ENCODE data around the gene CEBPZOS.

Gene CEBPZOS

DNA sequence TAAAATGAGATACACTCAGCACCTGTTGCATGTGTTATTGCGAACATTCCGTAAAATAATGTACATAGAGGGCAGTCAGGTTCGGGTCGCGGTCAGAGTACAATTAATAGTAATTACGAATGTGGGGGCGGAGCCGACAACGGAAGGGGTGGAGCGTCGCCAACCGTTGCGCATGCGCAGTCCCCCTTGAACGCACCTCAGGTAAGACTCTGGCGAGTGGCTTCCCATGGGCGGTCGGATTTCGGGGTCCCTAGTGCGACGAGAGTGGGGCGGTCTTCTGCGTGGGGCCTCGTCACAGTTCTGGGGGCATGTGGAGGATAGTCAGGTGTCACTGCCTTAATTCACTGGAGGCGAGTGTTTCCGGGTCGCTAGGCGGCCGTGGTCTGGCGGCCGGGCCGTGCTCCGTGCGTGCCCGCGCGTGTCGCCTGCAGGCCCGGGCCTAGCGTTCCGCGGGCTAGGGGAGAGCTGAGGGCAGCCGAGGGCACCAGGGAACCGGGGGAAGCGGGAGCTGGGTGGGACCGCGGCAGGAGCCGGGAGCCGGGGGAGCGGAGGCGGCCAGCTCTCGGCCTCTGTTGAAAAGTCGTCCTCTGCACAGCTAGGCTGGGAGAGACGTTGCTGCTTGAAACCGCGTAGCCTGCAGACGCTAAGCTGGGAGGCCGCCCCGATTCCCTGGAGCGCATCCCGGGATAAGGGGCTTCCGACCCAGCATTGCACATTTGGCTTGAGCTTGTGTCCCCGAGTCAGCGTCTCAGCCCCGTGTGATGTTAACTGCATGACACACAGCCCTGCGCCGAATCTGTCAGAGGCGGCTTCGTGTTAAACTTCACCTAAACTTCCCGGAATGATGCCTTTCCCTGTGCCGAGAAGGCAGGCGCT, at the start of gene CEBPZOS:
CEBPZOS (plus strand) TSS at position 177 of the 876 bp plus-strand sequence. CDS start 3,209 bp downstream, outside the sequence.
- DNase-seq (ENCODE audit: low read depth, low spot score), result no peak

DNA sequence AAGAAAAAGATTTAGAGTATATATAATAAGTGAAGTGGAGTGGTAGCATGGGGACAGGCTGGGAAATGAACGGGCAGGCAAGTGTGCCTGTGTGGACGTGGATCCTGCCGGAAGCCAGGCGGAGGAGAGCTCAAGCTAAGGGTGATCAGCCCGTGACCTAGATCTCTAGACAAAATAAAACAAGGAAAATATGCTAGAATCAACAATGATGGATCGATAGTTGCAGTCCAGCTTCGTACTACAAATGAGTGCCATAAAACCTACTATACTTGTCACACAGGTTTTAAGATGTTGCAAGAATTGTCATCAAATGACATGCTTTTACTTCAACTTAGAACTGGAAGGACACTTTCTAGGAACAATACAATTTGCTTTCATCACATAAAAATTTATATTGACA, 48.0 kb upstream of the CEBPZOS start:
- no peak for DNase-seq (ENCODE audit: low read depth, low spot score)

DNA sequence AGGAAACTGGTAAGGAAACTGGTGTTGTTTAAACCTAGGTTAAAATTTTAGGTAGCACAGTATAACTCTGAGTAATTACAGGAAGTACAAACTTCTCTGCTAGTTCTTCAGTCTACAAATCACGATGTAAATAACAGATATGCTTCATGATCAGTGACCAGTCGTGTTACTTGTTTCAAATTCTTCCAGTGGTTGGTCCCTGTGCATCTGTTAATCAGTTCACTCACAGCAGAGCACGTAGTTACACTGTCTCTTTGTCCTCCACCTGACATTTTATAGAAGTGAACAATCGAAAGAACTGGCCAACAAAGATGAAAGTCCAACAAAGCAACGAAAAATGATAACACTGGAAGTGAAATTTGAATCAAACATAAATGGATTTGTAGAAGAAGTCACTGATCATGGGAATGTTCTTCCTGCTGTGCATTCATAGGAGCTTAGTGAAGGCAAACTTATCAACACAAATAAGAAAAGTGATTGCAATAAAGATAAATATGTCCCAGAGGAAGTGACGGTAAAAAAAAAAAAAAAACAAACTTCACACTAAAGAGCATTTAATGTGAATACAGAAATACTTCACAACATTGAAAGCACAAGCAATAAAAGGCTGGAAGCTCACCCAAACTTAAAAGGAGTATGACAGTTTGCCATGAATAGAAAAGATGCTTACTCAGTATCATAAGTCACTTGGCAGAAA, 46.5 kb upstream of the CEBPZOS start:
- DNase-seq (ENCODE audit: low read depth, low spot score), result no peak

DNA sequence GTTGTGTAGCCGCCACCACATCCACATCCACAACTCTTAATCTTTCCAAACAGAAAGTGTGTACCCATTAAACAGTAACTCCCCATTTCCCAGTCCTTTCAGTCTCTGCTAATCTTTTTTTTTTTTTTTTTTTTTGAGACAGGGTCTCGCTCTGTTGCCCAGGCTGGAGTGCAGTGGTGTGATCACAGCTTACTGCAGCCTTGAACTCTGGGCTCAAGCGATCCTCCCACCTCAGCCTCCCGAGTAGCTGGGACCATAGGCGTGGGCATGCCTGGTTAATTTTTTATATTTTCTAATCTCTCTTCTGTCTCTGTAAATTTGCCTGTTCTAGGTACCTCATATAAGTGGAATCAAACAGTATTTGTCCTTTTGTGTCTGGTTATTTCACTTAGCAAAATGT, 43.1 kb upstream of the CEBPZOS start:
- no peak for DNase-seq (ENCODE audit: low read depth, low spot score)

DNA sequence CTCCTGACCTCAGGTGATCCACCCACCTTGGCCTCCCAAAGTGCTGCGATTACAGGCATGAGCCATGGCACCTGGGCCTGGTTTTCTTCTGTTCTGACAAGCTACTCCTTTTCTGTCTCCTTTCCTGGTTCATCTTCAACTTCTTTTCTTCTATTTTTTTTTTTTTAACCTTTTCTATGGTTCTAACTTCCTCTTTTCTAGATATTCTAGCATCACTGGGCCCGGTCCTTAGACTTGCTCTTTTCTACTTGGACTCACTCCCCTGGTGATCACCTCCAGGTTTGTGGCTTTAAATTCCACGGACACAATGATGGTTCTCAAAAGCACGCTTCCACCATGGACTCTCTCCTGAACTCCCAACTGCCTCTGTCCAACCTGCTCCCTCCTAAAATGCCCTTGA, 41.5 kb upstream of the CEBPZOS start:
- DNase-seq (ENCODE audit: low read depth, low spot score), result no peak

DNA sequence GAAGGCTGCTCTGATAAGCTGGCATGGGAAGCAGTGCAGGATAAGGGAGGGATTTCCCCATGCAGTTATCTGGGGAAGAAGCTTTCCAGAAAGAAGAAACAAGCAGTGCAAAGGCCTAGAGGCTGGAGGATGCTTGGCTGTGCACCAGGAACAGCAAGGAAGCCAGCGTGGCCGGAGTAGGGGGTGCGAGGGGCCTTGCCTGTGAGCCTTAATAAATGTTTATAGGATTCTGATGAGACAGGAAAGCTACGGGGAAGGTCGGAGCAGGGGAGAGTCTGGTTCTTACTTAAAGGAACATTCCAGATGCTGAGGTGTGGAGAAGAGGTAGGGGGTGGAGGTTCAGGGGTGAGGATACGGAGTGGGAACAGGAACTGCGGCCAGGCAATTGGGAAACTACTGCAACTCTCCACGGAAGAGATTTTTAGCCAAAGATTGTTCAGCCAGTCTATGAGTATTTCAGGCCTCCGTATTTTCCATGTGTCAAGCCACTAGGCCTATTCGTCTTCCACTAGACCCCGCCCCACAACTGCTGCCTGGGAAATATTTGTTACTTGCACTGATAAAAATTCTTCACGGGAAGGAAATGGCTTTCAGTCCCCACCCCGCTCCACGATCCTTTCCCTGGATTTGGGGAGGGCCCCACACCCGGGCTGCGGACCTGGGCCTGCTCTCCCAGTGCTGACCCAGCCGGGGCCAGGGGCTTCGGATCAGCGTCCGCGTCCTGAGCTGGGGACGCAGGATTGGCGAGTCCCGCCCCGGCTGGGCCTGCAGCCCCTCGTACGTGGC, 40.0 kb upstream of the CEBPZOS start:
- no peak for DNase-seq (ENCODE audit: low read depth, low spot score)

DNA sequence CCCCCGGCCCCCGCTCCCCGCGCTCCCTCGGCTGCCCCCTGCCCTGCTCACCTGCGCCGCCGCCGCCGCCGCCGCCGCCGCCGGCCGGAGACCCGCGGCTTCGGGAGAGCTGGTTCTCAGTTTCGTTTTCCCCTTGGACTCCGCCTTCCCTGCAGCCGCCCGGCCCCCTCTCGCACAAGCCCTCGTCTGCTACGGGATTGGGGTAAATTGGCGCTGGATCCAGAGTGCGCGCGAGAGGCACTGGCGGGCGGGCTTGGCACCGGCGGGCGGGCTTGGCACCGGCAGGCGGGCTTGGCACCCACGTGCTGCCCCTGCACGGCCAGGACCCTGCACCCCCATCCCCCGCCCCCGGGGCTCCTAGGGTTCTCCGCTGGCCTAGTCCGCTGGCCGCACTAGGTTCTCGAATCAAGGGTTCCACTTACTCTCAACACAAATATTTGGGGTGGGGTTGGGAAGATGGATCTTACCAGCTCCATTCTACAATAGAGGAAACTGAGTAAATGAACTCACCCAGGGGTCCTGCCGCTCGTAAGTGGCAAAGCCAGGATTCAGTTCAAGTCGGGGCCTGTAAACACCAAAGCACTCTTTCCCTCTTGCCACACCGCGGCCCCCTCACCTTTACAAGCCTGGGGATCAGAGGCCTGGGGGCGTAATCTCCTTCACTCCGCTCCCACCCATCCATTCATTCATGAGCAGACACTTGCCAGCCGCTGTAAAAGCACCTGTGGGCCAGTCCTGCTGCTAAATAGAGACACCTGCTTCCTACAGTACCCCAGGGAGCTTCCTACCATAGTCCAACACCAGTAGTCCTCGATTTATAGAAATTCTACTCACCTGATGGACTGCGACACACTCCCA, 39.2 kb upstream of the CEBPZOS start, which contains the start of gene EIF2AK2:
EIF2AK2 (minus strand) TSS at position 124 of the 858 bp plus-strand sequence. CDS start 9,174 bp downstream, outside the sequence.
- DNase-seq (ENCODE audit: low read depth, low spot score), result peak; percentile 30

DNA sequence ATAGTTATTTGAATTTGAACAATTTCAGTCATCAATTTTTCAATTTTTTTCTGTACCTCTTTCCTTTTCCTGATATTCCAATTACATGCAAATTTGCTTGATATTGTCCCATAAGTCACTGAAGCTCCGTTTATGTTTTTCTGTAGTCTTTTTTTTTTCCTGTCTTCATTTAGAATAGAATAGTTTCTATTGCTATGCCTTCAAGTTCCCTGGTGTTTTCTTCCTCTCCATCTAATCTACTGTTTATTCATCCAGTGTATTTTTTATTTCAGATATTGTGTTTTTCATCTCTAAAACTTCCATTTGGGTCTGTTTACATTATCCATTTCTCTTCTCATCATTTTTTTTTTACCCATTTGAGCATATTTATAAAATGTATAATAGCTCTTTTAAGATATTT, 31.5 kb upstream of the CEBPZOS start:
- no peak for DNase-seq (ENCODE audit: low read depth, low spot score)

DNA sequence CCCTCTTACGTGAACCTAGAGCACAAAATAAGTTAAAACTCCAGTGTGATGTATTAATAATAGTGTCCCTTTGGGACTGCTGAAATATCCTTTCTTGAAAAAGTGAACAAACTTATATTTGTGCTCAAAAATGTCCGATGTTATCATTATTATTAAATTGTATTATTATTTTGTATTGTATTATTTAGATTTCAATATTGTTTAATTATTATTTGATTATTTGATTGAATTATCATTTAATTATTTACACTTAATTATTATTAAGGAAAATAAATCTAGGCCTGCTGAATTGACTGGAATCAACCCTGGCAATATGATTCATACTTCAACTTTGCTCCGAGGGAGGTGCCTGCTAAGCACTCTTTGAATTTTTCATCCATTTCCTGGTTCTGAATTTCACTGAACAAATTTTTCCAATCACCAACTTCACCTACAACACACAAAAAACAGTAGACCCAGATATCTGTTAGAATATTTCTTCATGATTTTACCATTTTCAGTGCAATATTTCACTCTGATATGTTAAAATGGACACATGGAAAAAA, 28.6 kb upstream of the CEBPZOS start:
- no peak for DNase-seq (ENCODE audit: low read depth, low spot score)

DNA sequence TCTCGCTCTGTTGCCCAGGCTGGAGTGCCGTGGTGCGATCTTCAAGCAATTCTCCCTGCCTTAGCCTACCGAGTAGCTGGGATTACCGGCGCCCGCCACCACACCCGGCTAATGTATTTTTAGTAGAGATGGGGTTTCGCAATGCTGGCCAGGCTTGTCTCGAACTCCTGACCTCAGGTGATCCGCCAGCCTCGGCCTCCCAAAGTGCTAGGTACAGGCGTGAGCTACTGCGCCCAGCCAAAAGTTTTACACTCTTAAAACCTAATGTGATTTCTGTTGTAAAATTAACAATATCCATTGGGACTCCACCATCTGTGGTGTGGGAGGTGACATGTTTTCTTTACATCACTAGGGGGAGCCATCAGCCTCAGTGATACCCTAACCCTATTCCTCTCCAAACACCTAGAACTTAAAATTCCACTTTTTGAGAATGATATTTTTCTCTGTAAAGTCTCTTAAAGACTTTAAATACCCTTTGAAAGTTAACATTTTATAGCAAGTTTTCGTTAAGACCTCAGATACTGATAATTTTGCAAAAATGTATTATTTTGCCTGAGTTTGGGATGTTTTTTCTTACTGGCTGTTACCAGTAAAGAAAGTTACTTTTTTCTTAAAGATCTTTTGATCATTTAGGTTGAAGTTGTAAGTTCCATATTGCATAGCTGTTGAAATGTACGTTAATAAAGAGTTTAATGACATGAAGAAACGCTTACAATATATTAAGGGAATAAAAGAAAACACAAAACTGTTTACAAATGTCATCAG, 27.9 kb upstream of the CEBPZOS start:
- no peak for DNase-seq (ENCODE audit: low read depth, low spot score)

DNA sequence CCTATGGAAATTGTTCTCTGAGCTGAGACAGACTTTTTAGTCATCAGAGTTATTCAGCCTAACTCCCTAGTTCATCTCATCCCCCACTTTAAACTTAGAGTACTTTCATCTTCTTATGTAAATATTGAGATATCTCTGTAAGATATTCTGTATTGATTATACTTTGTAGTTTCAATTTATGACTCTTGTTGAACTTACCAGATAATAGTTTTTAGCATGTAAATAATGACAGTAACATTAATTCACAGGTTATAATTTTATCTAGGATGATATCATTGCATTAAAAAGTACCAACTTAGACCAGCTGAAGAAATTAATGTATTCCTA, 24.7 kb upstream of the CEBPZOS start:
- DNase-seq (ENCODE audit: low read depth, low spot score), result no peak

DNA sequence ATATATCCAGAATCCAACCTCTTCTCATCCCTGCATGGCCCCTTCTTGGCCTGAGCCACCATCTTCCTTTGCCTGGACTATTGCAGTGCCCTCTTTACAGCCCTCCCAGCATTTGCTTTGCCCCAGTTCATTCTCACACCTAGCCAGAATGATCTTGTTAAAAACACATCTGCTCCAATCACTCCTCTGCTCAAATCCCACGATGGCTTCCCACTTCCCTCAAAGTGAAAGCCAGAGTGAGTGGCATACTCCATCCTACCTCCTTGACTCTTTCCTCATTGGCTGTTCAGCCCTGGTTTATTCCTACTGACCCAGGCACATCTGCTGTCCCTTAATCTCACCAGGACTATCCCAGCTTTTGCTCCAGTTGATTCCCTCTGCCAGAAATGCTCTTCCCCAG, 22.6 kb upstream of the CEBPZOS start:
- no peak for DNase-seq (ENCODE audit: low read depth, low spot score)

DNA sequence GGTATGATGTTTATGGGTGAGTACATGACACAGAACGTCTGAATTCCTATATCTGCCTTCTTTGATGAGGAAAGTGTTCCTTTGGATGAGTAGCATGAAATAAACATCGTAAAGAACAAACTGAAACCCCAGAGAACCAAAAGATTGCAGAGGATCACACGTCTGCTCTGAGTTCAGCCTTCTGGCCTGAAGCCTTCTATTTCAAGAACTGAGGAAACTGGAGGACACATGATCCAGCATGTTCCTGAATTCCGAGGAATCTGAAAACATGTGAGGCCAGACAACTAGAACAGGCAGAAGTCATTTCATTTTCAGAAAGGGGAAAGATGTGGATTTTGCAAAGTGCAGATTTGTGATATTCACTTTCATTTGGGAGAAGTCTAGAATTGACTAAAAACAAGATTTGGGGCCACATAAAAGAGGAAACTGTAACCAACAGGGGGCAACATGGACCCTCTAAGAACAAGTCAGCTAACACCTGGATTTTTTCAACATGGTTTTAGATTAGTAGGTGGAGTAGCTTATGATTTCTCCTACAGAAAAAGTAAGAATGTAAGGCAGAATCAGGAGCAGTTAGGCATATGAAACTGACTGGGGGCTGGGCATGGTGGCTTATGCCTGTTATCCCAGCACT, 16.2 kb upstream of the CEBPZOS start:
- no peak for DNase-seq (ENCODE audit: low read depth, low spot score)

DNA sequence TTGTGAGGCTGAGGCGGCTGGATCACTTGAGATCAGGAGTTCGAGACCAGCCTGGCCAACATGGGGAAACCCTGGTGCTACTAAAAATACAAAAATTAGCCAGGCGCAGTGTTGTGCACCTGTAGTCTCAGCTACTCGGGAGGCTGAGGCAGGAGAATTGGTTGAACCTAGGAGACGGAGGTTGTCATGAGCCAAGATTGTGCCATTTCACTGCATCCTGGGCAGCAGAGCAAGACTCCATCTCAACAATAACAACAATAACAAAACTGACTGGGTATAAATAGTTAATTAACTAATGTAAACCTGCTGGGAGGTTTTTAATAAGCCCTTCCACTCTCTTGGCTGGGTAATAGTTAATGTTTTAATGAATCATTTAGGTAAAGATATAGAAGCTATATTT, 15.7 kb upstream of the CEBPZOS start:
- no peak for DNase-seq (ENCODE audit: low read depth, low spot score)

DNA sequence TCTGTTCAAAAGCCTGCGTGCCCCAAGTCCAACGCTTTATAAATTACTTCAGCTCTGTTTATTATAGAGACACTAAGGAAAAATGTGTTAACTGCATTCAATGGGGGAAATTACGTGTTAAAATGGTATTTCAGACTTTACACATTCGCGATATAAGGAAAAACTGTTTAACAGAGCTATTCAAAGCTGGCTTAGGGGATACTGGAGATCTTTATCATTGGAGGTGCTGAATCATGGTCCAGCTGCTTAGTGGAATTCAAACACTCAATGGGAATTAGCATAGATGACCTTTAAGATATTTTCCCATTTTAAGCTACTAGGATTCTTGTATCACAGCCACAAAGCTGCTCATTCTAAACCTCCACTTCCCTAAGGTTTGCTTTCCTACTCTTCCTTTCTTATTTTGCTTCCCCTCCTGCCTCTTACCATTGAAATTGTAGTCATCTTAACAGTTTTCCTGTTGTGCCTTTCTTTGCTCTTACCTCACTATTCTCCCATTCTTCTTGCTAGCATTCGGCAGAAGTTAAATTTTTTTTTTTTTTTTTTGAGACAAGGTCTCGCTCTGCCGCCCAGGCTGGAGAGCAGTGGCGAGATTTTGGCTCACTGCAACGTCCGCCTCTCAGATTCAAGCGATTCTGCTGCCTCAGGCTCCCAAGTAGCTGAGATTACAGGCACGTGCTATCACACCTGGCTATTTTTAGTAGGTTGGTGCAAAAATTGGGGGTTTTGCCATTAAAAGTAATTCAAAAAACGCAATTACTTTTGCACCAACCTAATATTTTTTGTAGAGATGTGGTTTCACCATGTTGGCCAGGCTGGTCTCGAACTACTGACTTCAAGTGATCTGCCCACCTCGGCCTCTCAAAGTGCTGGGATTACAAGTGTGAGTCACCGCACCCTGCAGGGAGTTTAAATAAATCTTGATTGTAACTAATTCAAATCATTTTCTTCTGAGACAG, 14.3 kb upstream of the CEBPZOS start:
- DNase-seq (ENCODE audit: low read depth, low spot score), result no peak

DNA sequence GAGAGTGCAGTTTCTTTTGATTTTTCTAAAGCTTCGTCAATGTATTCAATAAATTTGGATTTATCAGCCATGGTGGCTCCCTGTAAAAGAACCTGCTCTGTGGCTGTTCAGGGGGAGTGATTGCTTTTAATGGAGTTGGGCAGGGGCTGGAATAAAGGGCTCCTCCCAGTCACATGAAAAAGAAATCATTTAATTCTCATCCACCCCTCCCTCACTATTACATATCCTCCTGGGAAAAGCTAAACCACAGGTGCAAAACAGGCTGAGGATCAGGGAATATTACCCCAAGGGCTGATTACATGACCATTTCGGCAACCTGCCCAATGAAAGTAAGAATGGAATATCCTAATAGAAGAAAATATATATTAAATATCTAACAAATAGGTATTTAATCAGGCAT, 7.7 kb upstream of the CEBPZOS start, which contains the start of gene SULT6B1:
SULT6B1 (minus strand) TSS at position 101 of the 400 bp plus-strand sequence; CDS start at position 71, 30 bp downstream.
- no peak for DNase-seq (ENCODE audit: low read depth, low spot score)

DNA sequence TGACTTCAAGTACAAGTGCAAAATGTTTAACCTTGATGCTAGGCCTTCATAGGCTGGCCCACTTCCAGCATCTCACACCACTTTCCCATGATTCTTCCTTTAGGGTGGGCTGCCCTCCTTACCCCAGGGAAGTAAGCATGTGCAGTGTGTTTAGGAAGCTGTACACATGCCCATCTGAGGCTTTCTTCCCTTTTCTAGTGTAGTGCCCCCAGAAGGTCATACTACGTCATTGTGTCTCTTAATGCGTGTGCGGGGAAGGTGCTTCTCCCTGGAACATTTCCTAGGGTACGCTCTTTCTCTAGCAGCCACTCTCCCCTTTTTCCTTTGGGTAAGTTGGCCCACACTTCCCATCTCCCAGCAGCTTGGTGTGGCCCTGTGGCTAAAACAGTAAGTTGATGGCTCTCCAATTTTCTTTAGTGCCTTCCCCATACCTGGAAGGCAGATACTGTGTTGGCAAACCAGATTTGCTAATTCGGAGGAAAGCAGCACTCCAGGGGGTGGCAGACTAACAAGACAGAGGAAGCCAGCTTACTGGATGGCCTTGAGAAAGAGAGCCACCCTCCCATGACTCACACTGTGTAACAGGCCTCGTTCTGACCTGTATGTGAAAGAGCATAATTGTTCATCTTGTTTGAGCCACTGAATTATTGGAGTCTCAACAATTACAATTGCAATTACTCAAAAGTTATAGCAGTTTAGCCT, 6.7 kb upstream of the CEBPZOS start:
- peak; percentile 84 for DNase-seq (ENCODE audit: low read depth, low spot score)

DNA sequence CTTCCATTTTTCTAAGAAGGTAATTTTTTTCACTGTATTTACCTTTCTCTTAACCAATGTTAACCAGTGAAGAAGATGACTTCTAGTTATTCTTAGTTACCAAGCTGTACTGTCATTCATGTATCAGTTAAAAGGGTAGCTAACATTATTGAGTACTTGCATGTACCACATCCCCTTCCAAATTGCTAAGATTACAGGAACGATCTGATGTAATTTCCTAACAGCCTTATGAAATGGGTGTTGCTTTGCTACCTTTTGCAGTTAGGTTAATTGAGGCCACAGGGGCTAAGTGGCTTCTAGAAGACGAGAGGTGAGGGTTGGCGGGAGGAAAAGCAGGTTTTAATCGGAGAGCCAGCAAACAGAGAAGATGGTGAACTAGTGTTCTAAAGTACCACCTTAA, 6.0 kb upstream of the CEBPZOS start:
- no peak for DNase-seq (ENCODE audit: low read depth, low spot score)
